Vagina (tissue), 2 donors: ENCODE measurements around the gene ARFGEF3.

ENCODE experiments used
- POLR2A ChIP-seq, 2 donors: fragments of 450-650 bp; IDR thresholded peaks; one replicate each; pipeline ENCODE4 v1.6.1; 2017; ENCODE audit warnings: antibody characterized with exemption in 2 of 2, mild to moderate bottlenecking in 2 of 2, moderate library complexity in 2 of 2
- POLR2AphosphoS5 ChIP-seq, 2 donors: sonication (generic); formaldehyde crosslinking; IDR thresholded peaks; one replicate each; pipeline ENCODE4 v1.9.0; 2017; ENCODE audit warnings: antibody characterized with exemption in 2 of 2, mild to moderate bottlenecking in 2 of 2, low read depth in 1 of 2; ENCODE audit not compliant: insufficient read depth in 1 of 2
- TF ChIP-seq, protein P1 (sequence below), 3 experiments: fragments of 450-650 bp in 2 of 3; fragments of 200-600 bp in 1 of 3; sonication (generic) in 1 of 3; IDR thresholded peaks; one replicate each; pipeline ENCODE4 v1.5.1; 2017 to 2019; ENCODE audit warnings: antibody characterized with exemption in 3 of 3, mild to moderate bottlenecking in 2 of 3, moderate library complexity in 2 of 3

DNA sequence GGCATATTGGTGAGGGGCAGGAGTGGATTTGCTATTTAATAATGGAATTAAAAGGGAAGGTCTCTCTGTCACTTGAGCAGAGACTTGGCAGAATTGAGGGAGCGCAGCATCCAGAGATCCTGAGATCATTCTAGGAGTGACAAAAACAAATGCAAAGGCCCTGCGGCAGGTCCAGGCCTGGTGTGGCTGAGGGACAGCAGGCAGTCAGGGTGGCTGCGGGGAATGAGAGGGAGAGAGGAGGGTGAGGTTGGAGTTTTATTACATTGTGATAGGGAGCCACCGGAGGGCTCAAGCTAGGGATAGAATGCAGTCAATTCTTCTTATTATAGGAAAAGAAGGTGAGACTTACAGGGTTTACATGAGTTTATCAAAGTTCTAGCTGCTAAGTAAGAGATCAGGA lies 116.1 kb downstream of the ARFGEF3 start:
- TF ChIP-seq, protein P1, sequence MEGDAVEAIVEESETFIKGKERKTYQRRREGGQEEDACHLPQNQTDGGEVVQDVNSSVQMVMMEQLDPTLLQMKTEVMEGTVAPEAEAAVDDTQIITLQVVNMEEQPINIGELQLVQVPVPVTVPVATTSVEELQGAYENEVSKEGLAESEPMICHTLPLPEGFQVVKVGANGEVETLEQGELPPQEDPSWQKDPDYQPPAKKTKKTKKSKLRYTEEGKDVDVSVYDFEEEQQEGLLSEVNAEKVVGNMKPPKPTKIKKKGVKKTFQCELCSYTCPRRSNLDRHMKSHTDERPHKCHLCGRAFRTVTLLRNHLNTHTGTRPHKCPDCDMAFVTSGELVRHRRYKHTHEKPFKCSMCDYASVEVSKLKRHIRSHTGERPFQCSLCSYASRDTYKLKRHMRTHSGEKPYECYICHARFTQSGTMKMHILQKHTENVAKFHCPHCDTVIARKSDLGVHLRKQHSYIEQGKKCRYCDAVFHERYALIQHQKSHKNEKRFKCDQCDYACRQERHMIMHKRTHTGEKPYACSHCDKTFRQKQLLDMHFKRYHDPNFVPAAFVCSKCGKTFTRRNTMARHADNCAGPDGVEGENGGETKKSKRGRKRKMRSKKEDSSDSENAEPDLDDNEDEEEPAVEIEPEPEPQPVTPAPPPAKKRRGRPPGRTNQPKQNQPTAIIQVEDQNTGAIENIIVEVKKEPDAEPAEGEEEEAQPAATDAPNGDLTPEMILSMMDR (IDR thresholded peaks at IDR 0.05), result no peak
- TF ChIP-seq POLR2A (IDR thresholded peaks at IDR 0.05) (no peak), POLR2AphosphoS5 (IDR thresholded peaks at IDR 0.05; ENCODE audit: insufficient read depth in 1 of 2, low read depth in 1 of 2) (no peak)
